ENCODE results near the gene KBTBD4. TPM values are rescaled to one million over a fixed set of nuclear protein-coding genes. Genes with fewer than 3 reads are reported as not detected.

KBTBD4 gene
- total and polyA plus RNA-seq, 2 of the 13 experiments (the other 11 are each of a cell fraction or from before 2014, with no cell fraction given) = 8.5 to 12.8 TPM

- Histone ChIP-seq H3K9ac (ENCODE audit: insufficient read depth, low read depth, low read length) (no peak overlapping the region), H3K9me3 (ENCODE audit: low read length) (no peaks in the 10 kb centered on the region), H3K79me2 (ENCODE audit: insufficient read depth, low read length) (peaks cover 37% of the 10 kb centered on the region), H2AFZ (ENCODE audit: low read length) (no peak overlapping the region), H3K27me3 (ENCODE audit: control insufficient read depth in 1 of 2, insufficient read depth in 2 of 2, low read length in 2 of 2) (no peaks in the 10 kb centered on the region), H3K36me3 (replicated peaks in 1 of 2; ENCODE audit: control insufficient read depth in 1 of 2, insufficient read depth in 2 of 2, low read length in 2 of 2) (peaks cover 12 to 47% of the 10 kb centered on the region in 2 experiments), H4K20me1 (ENCODE audit: insufficient read depth, low read length) (no peaks in the 10 kb centered on the region), H3K4me2 (ENCODE audit: low read depth, low read length) (no peak overlapping the region), H3K27ac (ENCODE audit: extremely low read length, insufficient read depth, low read length) (no peak overlapping the region), H3K4me3 (replicated peaks in 1 of 3; ENCODE audit: insufficient read depth in 1 of 3, low read depth in 2 of 3, low read length in 3 of 3) (no peak overlapping the region), H3K4me1 (ENCODE audit: insufficient read depth, low read length) (peaks cover 19% of the 10 kb centered on the region)
- BruUV-seq (replicated peaks) = no TSS peak
- CTCF ChIA-PET (ENCODE audit: low intra/inter-chr PET ratio, low total read pairs) = no interaction called here
- TF ChIP-seq HNRNPLL (IDR thresholded peaks at IDR 0.05; ENCODE audit: low read depth, low read length, poor library complexity, severe bottlenecking) = no peak
- no peak for TF ChIP-seq TEAD3 (CRISPR knock-in tag; optimal IDR thresholded peaks at IDR 0.05; ENCODE audit: borderline replicate concordance)
- no peak for TF ChIP-seq ZNF10 (CRISPR knock-in tag; IDR thresholded peaks at IDR 0.05; ENCODE audit: borderline replicate concordance, low read depth)
- no peak for TF ChIP-seq NFKBIZ (CRISPR knock-in tag; IDR thresholded peaks at IDR 0.05)
- no peak for TF ChIP-seq MAFK (conservative IDR thresholded peaks at IDR 0.05 in 1 of 2, IDR thresholded peaks at IDR 0.05 in 1 of 2; ENCODE audit: low read length in 2 of 2)
- no peak for TF ChIP-seq RFXANK (CRISPR knock-in tag; IDR thresholded peaks at IDR 0.05)
- TF ChIP-seq LBX2 (CRISPR knock-in tag; IDR thresholded peaks at IDR 0.05; ENCODE audit: borderline replicate concordance) = no peak
- TF ChIP-seq GTF3A (CRISPR knock-in tag; conservative IDR thresholded peaks at IDR 0.05) = no peak
- TF ChIP-seq ARNT2 (CRISPR knock-in tag; IDR thresholded peaks at IDR 0.05; ENCODE audit: low read depth) = no peak
- TF ChIP-seq ESRRA (CRISPR knock-in tag; IDR thresholded peaks at IDR 0.05; ENCODE audit: low read depth) = no peak
- intact Hi-C loops (cut with micrococcal nuclease; ENCODE audit: unreplicated experiment) = no loop called here
- 97% methylated on average over 7 of the region's 7 CpGs for WGBS (ENCODE audit: low lambda C conversion rate)
- FAIRE-seq (no peak), DNase-seq (ENCODE audit: low spot score) (no peak), ATAC-seq (no peak)
- in situ Hi-C loops (cut with HindIII; ENCODE audit: extremely low pct_ligation_motif_present, low pct_unique_long_range_greater_than_20kb) = no loop called here
- POLR2A ChIA-PET = interaction anchor here (0.8 kb wide), 1 partner anchor 8 kb away, joined by 5 read pairs; the partner anchor contains the start of gene KBTBD4
These were observed 9.1 kb downstream of the KBTBD4 start for GRCh38 chr11:47569646-47570045.
